Endothelial cell of umbilical vein (primary cell): ENCODE measurements around the gene CPSF7. TPM values are rescaled to one million over a fixed set of nuclear protein-coding genes. Genes with fewer than 3 reads are reported as not detected.

ENCODE experiments used
- BruUV-seq: library from RNA; stranded (reverse); fragments of 400-500 nt; replicated peaks from 2 replicates; lab custom pipeline; 2021; lab: Mats Ljungman, UMichigan
- CTCF ChIA-PET: fragments of 300-600, 350-600 bp; sonication (Branson Sonifier 250); formaldehyde crosslinking; loops from one replicate; lab custom pipeline; 2021; ENCODE audit warnings: antibody characterized with exemption, inconsistent platforms; lab: Charles Lee
- POLR2A ChIA-PET: fragments of 300-600, 350-600 bp; sonication (Branson Sonifier 250); formaldehyde crosslinking; loops from one replicate; lab custom pipeline; 2021; ENCODE audit warnings: antibody characterized with exemption, inconsistent platforms; lab: Charles Lee
- DNase-seq: peaks from one replicate; pipeline ENCODE4 v3.0.0-alpha.2; 2011; ENCODE audit warnings: low read depth, low spot score
- FAIRE-seq: peaks from 2 replicates; lab custom pipeline; 2011; peaks lifted over from hg19 to GRCh38; lab: Jason Lieb, UNC
- H2AFZ ChIP-seq: 2 replicates; pipeline ENCODE4 v1.6.0; 2012; ENCODE audit warnings: low read depth, low read length, control low read depth, inconsistent platforms
- H3K27ac ChIP-seq: 2 replicates; pipeline ENCODE4 v1.5.1; 2011; ENCODE audit warnings: low read depth, mild to moderate bottlenecking, control low read depth, low read length, moderate library complexity; ENCODE audit not compliant: insufficient read depth
- H3K27me3 ChIP-seq, 2 experiments: 2 replicates each; pipeline versions ENCODE4 v1.6.0 to v1.6.1; 2011; ENCODE audit warnings: low read length in 2 of 2, mixed read lengths in 1 of 2; ENCODE audit not compliant: control insufficient read depth in 2 of 2, insufficient read depth in 2 of 2
- H3K36me3 ChIP-seq, 2 experiments: 2 replicates in 1 of 2; 3 replicates in 1 of 2; pipeline ENCODE4 v1.5.1; 2011; ENCODE audit warnings: low read length in 2 of 2, mild to moderate bottlenecking in 1 of 2, moderate library complexity in 1 of 2; ENCODE audit not compliant: control insufficient read depth in 2 of 2, insufficient read depth in 2 of 2; ENCODE audit errors: extremely low read depth in 1 of 2
- H3K4me1 ChIP-seq: 3 replicates; pipeline ENCODE4 v1.5.1; 2011; ENCODE audit warnings: mild to moderate bottlenecking, low read length; ENCODE audit not compliant: control insufficient read depth, insufficient read depth; ENCODE audit errors: extremely low read depth
- H3K4me2 ChIP-seq: 2 replicates; pipeline ENCODE4 v1.6.1; 2011; ENCODE audit warnings: low read length, control low read depth, mixed read lengths; ENCODE audit not compliant: insufficient read depth
- H3K4me3 ChIP-seq, 3 experiments: fragments of 200-600 bp in 1 of 3; sonication (generic), shearing (Covaris generic) in 1 of 3; replicated peaks in 1 of 3; 2 replicates each; pipeline ENCODE4 v1.5.1; 2011 to 2016; ENCODE audit warnings: control low read depth in 3 of 3, low read length in 3 of 3, mild to moderate bottlenecking in 2 of 3, inconsistent platforms in 1 of 3, low read depth in 1 of 3, moderate library complexity in 1 of 3; ENCODE audit not compliant: insufficient read depth in 1 of 3
- H3K79me2 ChIP-seq: 2 replicates; pipeline ENCODE4 v1.6.0; 2012; ENCODE audit warnings: low read length, inconsistent platforms; ENCODE audit not compliant: control insufficient read depth, insufficient read depth
- H3K9ac ChIP-seq: replicated peaks from 2 replicates; pipeline ENCODE3; 2011; ENCODE audit warnings: low read length, control low read depth; ENCODE audit not compliant: insufficient read depth; ENCODE audit errors: extremely low read depth
- H3K9me1 ChIP-seq: replicated peaks from 3 replicates; pipeline ENCODE4 v1.6.0; 2011; ENCODE audit warnings: mild to moderate bottlenecking, low read length; ENCODE audit not compliant: control insufficient read depth, insufficient read depth; ENCODE audit errors: extremely low read depth
- H3K9me3 ChIP-seq: replicated peaks from 2 replicates; pipeline ENCODE4 v1.5.1; 2012; ENCODE audit warnings: low read length, inconsistent platforms; ENCODE audit not compliant: control insufficient read depth, insufficient read depth
- H4K20me1 ChIP-seq: replicated peaks from 2 replicates; pipeline ENCODE3; 2011; ENCODE audit warnings: mild to moderate bottlenecking, low read length; ENCODE audit not compliant: control insufficient read depth, insufficient read depth; ENCODE audit errors: extremely low read depth
- EZH2 ChIP-seq: IDR thresholded peaks from 2 replicates; pipeline ENCODE4 v1.6.1; 2012; ENCODE audit warnings: borderline replicate concordance, low read depth, mild to moderate bottlenecking, moderate library complexity, low read length, inconsistent platforms; ENCODE audit not compliant: severe bottlenecking
- FOS ChIP-seq: IDR thresholded peaks from 2 replicates; pipeline ENCODE4 v1.6.1; 2011; ENCODE audit warnings: mild to moderate bottlenecking, low read length, moderate library complexity, borderline replicate concordance; ENCODE audit not compliant: insufficient read depth
- GATA2 ChIP-seq: IDR thresholded peaks from 2 replicates; pipeline ENCODE4 v1.7.0; 2011; ENCODE audit warnings: low read depth, mild to moderate bottlenecking, moderate library complexity, mixed read lengths, low read length; ENCODE audit not compliant: insufficient read length, insufficient read depth
- JUN ChIP-seq: IDR thresholded peaks from 2 replicates; pipeline ENCODE4 v1.6.1; 2011; ENCODE audit warnings: borderline replicate concordance, low read depth; ENCODE audit not compliant: insufficient read length, insufficient read depth
- MYC ChIP-seq: IDR thresholded peaks from one replicate; pipeline ENCODE4 v1.6.1; 2011; ENCODE audit warnings: mild to moderate bottlenecking, low read depth, low read length
- POLR2A ChIP-seq: IDR thresholded peaks from 2 replicates; pipeline ENCODE4 v1.6.1; 2012; ENCODE audit warnings: low read depth, mild to moderate bottlenecking, control low read depth, low read length
- POLR2AphosphoS5 ChIP-seq: IDR thresholded peaks from 2 replicates; pipeline ENCODE4 v1.6.1; 2012; ENCODE audit warnings: low read depth, mild to moderate bottlenecking, control low read depth, low read length, moderate library complexity; ENCODE audit not compliant: insufficient read depth
- dilution Hi-C: fragments of 300-500 bp; cut with MboI; formaldehyde crosslinking; loops from one replicate; pipeline ENCODE4 v1.15.0; 2019; ENCODE audit warnings: low sequenced_read_pairs; ENCODE audit not compliant: extremely low pct_ligation_motif_present
- intact Hi-C: fragments of 100-400 bp; cut with micrococcal nuclease; formaldehyde crosslinking; loops from one replicate; pipeline ENCODE4 v1.10.0; 2022
- polyA plus RNA-seq, 4 experiments: library from polyadenylated mRNA; depleted of rRNA in 3 of 4; stranded (reverse) in 3 of 4; unstranded in 1 of 4; fragments of >200 nt; gene quantifications; 2 replicates each; pipeline versions ENCODE4 v1.2.1 to v1.2.3, GENCODE V29; 2011 to 2012; ENCODE audit warnings: missing spikeins in 1 of 4
- total RNA-seq: library from RNA; stranded (reverse); gene quantifications from 2 replicates; pipeline ENCODE4 v1.2.3, GENCODE V29; 2021
- TF ChIP-seq, protein P1 (sequence below): IDR thresholded peaks from 2 replicates; pipeline ENCODE4 v1.6.1; 2011; ENCODE audit not compliant: insufficient read depth, insufficient read length
- TF ChIP-seq, protein P2 (sequence below), 2 donors: IDR thresholded peaks; 1 replicate in 1 of 2; 2 replicates in 1 of 2; pipeline ENCODE4 v1.5.1; 2011; ENCODE audit warnings: low read length in 2 of 2, mild to moderate bottlenecking in 2 of 2, moderate library complexity in 2 of 2, control low read depth in 1 of 2, inconsistent platforms in 1 of 2, low read depth in 1 of 2; ENCODE audit not compliant: insufficient read depth in 1 of 2; ENCODE audit errors: extremely low read depth in 1 of 2

The CPSF7 gene
- total and polyA plus RNA-seq, 2 donors (not counting 3 experiments of a cell fraction or from before 2014, with no cell fraction given) = 77.0 to 88.4 TPM

GRCh38 chr11:61418136-61418535 is 11.6 kb downstream of the CPSF7 start:
- dilution Hi-C loops = no loop called here
- H3K27me3 ChIP-seq = no peaks in the 10 kb centered on the region
- no peak overlapping the region for H3K27ac ChIP-seq
- peaks cover 46 to 48% of the 10 kb centered on the region in 2 experiments for H3K36me3 ChIP-seq
- H3K4me2 ChIP-seq = no peak overlapping the region
- H3K79me2 ChIP-seq = peaks cover 35% of the 10 kb centered on the region
- H3K9me3 ChIP-seq = no peaks in the 10 kb centered on the region
- no peaks in the 10 kb centered on the region for H4K20me1 ChIP-seq
- TF ChIP-seq, protein P1, sequence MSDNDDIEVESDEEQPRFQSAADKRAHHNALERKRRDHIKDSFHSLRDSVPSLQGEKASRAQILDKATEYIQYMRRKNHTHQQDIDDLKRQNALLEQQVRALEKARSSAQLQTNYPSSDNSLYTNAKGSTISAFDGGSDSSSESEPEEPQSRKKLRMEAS = no peak
- no peak for TF ChIP-seq JUN
- no peak for TF ChIP-seq EZH2
- TF ChIP-seq MYC = no peak
- TF ChIP-seq POLR2AphosphoS5 = no peak
- no peak for TF ChIP-seq POLR2A
- TF ChIP-seq GATA2 = no peak
- no peak for TF ChIP-seq FOS
- TF ChIP-seq, protein P2, sequence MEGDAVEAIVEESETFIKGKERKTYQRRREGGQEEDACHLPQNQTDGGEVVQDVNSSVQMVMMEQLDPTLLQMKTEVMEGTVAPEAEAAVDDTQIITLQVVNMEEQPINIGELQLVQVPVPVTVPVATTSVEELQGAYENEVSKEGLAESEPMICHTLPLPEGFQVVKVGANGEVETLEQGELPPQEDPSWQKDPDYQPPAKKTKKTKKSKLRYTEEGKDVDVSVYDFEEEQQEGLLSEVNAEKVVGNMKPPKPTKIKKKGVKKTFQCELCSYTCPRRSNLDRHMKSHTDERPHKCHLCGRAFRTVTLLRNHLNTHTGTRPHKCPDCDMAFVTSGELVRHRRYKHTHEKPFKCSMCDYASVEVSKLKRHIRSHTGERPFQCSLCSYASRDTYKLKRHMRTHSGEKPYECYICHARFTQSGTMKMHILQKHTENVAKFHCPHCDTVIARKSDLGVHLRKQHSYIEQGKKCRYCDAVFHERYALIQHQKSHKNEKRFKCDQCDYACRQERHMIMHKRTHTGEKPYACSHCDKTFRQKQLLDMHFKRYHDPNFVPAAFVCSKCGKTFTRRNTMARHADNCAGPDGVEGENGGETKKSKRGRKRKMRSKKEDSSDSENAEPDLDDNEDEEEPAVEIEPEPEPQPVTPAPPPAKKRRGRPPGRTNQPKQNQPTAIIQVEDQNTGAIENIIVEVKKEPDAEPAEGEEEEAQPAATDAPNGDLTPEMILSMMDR (IDR thresholded peaks at IDR 0.05; ENCODE audit: extremely low read depth in 1 of 2, insufficient read depth in 1 of 2, low read depth in 1 of 2, low read length in 2 of 2) = no peak
- DNase-seq (no peak), FAIRE-seq (no peak)
- H3K4me1 ChIP-seq = peaks cover 12% of the 10 kb centered on the region
- no peak overlapping the region for H3K9ac ChIP-seq
- no peaks in the 10 kb centered on the region for H3K9me1 ChIP-seq
- H2AFZ ChIP-seq = no peak overlapping the region
- intact Hi-C loops = no loop called here
- H3K4me3 ChIP-seq = no peak overlapping the region
- BruUV-seq = no TSS peak
- ChIA-PET CTCF (interaction anchor here (0.7 to 0.8 kb wide), 2 partner anchors 25 to 82 kb away, joined by 3 read pairs; no protein-coding TSS in a partner anchor), POLR2A (no interaction called here)
